ENCODE measurements around the gene AOX1.

GRCh38 chr2:200693836-200694470 lies 108.1 kb downstream of the AOX1 start:
- no peak for TF ChIP-seq CTCF (IDR thresholded peaks at IDR 0.05)
- TF ChIP-seq POLR2A (IDR thresholded peaks at IDR 0.05), result no peak

All from thyroid gland (tissue), 4 donors.